COLO829 (cell line): Measurements from ENCODE around the gene UPK2.

ENCODE experiments used
- DNase-seq: peaks from one replicate; pipeline ENCODE4 v3.0.0; 2012; ENCODE audit warnings: low spot score

Gene UPK2

GRCh38 chr11:118917481-118918127, 38.5 kb upstream of the UPK2 start:
- DNase-seq, result no peak

DNA sequence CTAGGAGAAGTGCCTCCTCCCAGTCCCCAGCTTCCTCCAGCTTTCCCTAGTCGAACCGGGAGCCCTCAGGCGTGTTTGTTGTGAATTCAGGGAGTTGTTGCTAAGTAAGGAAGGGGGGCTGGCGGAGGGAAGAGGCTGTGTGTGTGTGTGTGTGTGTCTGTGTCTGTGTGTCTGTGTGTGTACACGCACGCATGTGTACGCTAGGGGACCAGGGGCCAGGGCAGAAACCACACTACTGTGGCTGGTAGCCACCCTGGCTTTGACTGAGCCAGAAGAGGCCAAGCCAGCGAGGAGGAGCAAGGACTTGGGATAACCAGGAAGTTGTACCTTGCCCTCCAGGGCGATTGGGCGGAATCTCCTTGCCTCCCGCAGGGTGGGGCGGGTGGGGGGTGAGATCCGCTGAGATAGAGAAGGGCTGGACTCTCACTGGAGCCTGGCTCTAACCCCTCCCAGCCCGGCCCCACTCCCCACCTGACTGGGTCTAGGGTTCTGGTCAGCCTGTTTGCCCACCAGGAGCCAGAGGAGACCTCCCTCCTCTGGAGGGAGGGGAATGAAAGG, 37.9 kb upstream of the UPK2 start:
- no peak for DNase-seq

DNA sequence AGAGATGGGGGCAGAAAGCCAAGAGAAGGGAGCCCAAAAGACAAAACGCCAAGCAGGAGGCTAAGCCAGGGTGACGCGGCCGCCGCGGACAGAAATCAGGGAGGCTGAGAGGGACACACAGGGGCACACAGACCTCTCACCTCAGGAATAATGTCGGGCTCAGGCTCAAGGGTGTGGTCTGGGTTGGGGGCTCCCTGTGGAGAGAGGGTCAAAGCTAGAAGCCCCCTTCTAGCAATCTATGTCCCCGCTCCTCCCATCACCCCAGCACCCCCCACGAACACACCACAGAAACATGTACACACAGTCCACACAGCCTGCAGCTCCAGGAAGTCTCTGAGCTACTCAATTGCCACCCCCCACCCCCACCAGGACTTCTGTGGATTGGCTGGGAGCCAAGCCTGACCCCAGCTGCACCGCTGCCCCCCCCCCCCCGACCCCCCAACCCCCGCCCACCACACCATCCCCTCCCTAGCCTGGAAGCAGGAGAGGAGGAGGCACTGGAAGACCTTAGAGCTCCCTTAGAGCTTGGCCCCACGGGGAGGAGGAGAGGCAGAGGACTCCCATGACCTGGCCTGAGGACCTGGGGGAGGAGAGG, 37.3 kb upstream of the UPK2 start:
- DNase-seq, result no peak

- DNase-seq, result no peak
These were observed 34.8 kb upstream of the UPK2 start for GRCh38 chr11:118921121-118921928.

DNA sequence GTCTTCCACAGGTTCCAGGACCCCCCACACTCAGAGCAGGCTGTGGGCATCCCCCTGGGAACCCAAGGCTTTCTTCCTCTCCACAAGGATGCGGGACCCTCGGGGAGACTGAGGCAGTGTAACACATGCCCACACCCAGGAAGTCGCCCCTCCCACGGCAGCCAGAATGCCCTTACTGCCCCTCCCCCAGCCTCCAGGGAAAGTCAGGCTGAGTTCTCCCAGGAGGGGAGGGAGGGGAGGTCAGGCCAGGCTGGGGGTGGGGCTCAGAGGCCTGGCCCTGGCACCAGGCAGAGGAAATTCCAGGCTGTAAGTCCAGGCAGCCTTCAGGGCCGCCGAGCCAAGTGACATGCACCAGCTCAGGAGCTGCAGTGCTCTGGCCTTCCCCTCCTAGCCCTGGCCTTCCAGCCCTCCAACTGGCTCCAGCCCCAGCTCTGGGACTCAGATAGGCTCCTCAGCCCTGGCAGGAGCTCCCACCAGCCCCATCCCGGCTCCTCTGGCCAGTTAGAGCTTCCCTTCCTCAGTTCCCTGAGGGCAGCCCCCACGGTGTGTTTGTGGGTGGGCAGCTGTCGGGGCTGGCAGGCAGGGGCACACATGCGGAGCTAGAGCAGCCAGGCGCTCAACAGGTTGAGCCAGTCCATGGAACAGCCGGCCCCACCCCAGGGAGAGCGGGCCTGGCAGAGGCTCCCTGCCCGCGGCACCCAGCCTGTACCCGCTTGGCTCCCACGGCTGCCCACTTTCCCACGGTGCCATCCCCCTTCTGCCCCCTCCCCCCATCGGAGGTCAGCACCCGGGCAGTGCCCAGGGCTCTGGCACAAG, 34.0 kb upstream of the UPK2 start:
- no peak for DNase-seq

- DNase-seq, result no peak
These were observed 33.1 kb upstream of the UPK2 start for GRCh38 chr11:118922745-118923627.

DNA sequence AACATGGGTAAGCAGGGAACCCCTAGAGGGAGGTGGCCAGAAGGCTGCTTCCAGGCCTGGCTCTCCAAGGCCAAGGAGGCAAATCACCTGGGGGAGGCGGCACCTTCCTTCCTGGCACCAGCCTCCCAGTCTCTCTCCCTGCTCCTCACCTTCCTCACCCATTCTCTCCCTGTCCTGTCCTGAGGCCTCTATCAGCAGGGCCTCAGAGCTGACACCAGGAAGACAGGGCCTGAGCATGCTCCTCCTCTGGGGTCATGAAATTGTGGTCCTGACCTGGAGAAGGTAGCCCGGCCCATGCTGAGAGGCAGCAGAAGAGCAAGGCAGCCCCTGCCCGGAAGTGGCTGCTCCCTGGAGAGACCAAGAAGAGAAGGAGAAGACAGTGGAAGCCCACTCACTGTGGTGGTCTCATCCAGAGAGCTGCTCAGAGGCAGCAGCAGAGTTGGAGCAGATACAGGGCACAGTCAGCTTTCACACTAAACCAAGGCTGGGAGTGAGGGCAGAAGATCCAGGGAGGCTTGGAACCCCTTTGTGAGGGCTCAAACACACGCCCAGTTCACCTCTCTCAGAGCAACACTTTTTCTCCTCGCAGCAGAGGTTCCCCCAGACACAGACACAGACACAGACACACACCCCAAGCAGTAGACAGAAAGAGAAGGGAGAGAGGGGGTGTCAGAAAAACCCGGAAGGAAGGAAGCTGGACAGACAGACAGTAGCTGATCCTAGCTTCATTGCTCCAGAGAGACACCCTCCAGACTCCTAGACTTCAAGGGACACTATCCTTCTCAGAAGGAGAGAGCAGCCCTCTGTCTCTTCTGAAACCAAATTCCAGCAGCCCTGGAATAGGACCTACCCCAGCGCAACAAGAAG, 32.1 kb upstream of the UPK2 start:
- DNase-seq, result no peak

DNA sequence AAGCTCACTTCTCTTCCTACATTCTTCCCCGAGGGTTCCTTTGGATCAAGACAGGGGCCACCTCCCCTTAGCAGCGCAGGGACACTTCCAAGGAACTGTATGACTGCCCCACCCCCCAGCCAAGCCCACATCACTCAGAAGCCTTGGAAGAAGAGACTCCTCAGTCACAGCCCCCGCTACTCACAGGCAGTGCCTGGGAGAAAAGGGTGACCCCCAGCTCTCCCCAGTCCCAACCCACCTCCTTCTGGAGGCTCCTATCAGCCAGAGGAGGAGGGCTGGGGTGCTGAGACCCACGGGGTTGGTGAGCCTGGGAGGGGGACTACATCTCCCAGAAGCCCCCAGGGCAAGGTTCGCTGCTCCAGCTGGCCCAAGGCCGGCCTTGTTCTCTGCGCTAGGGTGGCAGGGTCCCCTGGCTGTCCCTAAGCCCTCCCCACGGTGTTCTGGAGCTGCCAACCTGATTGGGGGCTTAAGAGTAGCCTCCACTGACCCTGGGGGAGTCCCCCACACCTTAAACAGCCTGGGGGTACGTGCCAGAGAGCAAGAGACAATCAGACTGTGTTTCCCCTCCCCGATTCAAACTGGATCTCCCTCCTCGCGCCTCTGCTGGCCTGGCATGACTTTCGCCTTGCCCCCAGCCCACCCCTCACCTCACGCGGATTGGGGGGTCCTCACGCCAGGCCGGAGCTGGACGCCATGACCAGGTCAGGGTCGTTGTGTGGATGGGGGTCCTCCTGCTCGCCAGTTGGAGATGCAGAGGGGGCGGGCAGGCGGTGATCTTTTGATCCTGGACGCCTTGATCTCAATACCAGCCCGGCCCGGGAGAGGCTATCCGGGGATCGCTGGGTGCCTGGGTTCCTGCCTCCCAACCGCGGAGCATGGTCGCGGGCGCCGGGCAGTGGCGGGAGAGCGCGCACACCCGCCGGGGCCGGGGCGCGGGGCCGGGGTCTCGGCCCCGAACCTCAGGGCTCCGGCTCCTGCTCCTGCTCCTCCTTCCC, 31.2 kb upstream of the UPK2 start:
- DNase-seq, result no peak

- no peak for DNase-seq
These were observed 28.5 kb upstream of the UPK2 start for GRCh38 chr11:118927554-118928100.

GRCh38 chr11:118928101-118928869, 27.8 kb upstream of the UPK2 start:
- DNase-seq, result peak; percentile 91

GRCh38 chr11:118928870-118929500, 27.1 kb upstream of the UPK2 start:
- DNase-seq, result no peak

DNA sequence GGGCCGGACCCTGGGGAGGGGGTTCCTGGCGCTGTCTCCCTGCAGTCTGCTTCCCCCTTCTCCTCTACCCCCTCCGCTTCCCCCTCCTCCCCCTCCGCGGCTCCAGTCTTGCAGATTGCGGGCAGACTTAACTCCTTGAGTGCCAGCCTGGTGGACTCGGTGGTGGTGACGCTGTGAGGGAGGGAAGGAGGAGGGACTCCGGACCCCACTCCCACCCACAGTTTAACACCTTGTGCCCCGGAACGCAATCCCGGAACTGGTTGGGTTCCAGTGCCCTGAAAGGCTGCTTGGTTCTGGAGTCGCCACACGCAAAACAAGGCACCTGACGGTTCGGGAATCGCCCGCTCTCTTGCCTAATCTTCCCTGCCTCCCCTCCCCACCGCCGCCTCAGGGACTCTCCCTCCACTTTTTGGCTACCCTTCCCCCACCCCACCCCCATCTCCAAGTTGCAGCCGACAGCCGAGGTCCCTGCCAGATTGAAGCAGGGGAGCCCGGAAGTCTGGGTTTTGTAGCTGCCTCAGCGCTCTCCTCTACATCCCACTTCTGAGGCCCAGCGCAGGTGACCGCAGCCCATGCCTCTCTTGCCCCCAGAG, 26.5 kb upstream of the UPK2 start:
- DNase-seq, result peak; percentile 74

- DNase-seq, result peak; percentile 76
These were observed 25.9 kb upstream of the UPK2 start for GRCh38 chr11:118930094-118930712.

DNA sequence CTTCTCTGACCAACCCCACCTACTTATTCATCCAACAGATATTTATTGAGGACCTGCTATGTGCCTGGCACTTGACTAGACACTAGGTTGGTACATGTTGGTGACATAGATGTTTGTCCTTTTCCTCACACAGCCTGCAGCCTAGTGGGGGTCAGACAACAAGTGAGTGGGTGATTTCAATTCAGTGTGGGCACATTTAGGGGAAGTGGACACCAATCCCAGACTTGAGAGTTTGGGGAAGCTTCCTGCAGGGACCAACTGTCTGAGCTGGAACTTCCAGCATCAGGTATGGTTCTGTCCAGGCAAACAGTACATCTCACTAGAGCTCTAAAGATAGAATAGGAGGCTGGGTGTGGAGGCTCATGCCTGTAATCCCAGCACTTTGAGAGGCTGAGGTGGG, 24.5 kb upstream of the UPK2 start:
- DNase-seq, result no peak

DNA sequence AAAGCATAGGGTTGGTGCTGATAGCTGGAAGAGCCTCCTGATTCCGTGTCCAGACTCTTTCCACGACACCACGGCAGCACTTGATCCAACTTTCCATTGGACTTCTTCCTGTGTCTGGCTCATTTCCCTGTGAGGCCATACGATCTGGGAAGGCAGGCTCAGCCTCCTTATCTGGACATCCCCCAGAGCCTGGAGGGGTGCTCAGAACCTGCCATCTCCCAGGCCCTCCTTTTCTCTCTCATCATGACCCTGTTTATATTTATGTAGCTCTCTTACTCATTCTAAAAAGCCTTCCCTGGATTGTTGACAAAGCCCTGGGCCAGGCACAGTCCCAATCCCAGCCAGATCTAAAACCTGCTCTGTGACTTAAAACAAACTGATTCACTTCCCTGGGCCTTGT, 22.6 kb upstream of the UPK2 start:
- no peak for DNase-seq

DNA sequence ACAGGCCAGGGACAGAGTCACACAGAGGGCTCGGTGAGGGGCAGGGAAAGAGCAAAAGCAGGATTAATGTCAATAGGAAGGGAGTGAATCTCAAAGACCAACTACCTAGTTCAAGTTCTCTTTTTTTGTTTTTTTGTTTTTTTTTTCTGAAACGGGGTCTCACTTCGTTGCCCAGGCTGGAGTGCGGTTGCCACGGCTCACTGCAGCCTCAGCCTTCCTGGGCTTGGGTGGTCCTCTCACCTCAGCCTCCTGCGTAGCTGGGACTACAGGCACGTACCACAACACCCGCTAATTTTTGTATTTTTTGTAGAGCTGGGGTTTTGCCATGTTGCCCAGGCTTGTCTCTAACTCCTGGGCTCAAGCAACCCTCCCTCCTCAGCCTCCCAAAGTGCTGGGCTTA, 20.7 kb upstream of the UPK2 start:
- no peak for DNase-seq
